ENCODE measurements around the gene GAK. TPM values are rescaled to one million over a fixed set of nuclear protein-coding genes. Genes with fewer than 3 reads are reported as not detected.

GAK gene
- total and polyA plus RNA-seq, 2 of the 13 experiments (the other 11 are each of a cell fraction or from before 2014, with no cell fraction given) = 17.5 to 44.3 TPM

- peak; percentile 64 for TF ChIP-seq ZGPAT (CRISPR knock-in tag; IDR thresholded peaks at IDR 0.05)
- TF ChIP-seq ZNF563 (CRISPR knock-in tag; IDR thresholded peaks at IDR 0.05) = no peak
- no peak for TF ChIP-seq NR2F1 (CRISPR knock-in tag; IDR thresholded peaks at IDR 0.05)
- TF ChIP-seq PLRG1 (conservative IDR thresholded peaks at IDR 0.05) = no peak
Observed at GRCh38 chr4:874971-875817, 56.9 kb downstream of the GAK start (continued).

GRCh38 chr4:874056-874455 is 58.1 kb downstream of the GAK start:
- Histone ChIP-seq H3K9me3 (ENCODE audit: low read length) (no peaks in the 10 kb centered on the region), H2AFZ (ENCODE audit: low read length) (no peak overlapping the region), H3K36me3 (replicated peaks in 1 of 2; ENCODE audit: control insufficient read depth in 1 of 2, insufficient read depth in 2 of 2, low read length in 2 of 2) (peaks cover 11 to 28% of the 10 kb centered on the region in 2 experiments), H3K4me2 (ENCODE audit: low read depth, low read length) (no peak overlapping the region), H3K4me3 (replicated peaks in 1 of 3; ENCODE audit: insufficient read depth in 1 of 3, low read depth in 2 of 3, low read length in 3 of 3) (no peak overlapping the region), H3K9ac (ENCODE audit: insufficient read depth, low read depth, low read length) (no peak overlapping the region), H4K20me1 (ENCODE audit: insufficient read depth, low read length) (no peaks in the 10 kb centered on the region), H3K4me1 (ENCODE audit: insufficient read depth, low read length) (peaks cover 22% of the 10 kb centered on the region), H3K79me2 (ENCODE audit: insufficient read depth, low read length) (no peaks in the 10 kb centered on the region), H3K27ac (ENCODE audit: extremely low read length, insufficient read depth, low read length) (no peak overlapping the region), H3K27me3 (ENCODE audit: control insufficient read depth in 1 of 2, insufficient read depth in 2 of 2, low read length in 2 of 2) (no peaks in the 10 kb centered on the region)
- ChIA-PET POLR2A (no interaction called here), CTCF (ENCODE audit: low intra/inter-chr PET ratio, low total read pairs) (no interaction called here)
- no peak for ATAC-seq
- intact Hi-C loops (cut with micrococcal nuclease; ENCODE audit: unreplicated experiment) (no loop called here), in situ Hi-C loops (cut with HindIII; ENCODE audit: extremely low pct_ligation_motif_present, low pct_unique_long_range_greater_than_20kb) (no loop called here)
- no TSS peak for BruUV-seq (replicated peaks)
- FAIRE-seq = no peak
- DNase-seq (ENCODE audit: low spot score) = no peak
- WGBS (ENCODE audit: low lambda C conversion rate) = 97% methylated on average over 9 of the region's 9 CpGs
- TF ChIP-seq ZNF407 (CRISPR knock-in tag; IDR thresholded peaks at IDR 0.05; ENCODE audit: not compliant biosample characterization) (no peak), KDM3A (CRISPR knock-in tag; IDR thresholded peaks at IDR 0.05; ENCODE audit: low read depth) (no peak), CCDC6 (CRISPR knock-in tag; IDR thresholded peaks at IDR 0.05) (no peak), HOXA3 (CRISPR knock-in tag; IDR thresholded peaks at IDR 0.05) (no peak), SIX1 (CRISPR knock-in tag; IDR thresholded peaks at IDR 0.05; ENCODE audit: borderline replicate concordance) (no peak), KDM6A (CRISPR knock-in tag; IDR thresholded peaks at IDR 0.05; ENCODE audit: low read depth) (no peak), MTA3 (CRISPR knock-in tag; IDR thresholded peaks at IDR 0.05) (no peak)
